HG03108 (cell line): ENCODE results near the gene LAPTM5.

Source experiments
- ATAC-seq: cut with Tn5 transposase; IDR thresholded peaks from one replicate; pipeline ENCODE4 v1.9.1; 2021; ENCODE audit warnings: moderate library complexity; ENCODE audit not compliant: unreplicated experiment

LAPTM5 gene

GRCh38 chr1:30745156-30745833, 12.3 kb downstream of the LAPTM5 start:
- ATAC-seq: no peak

- peak; percentile 33 for ATAC-seq
These were observed 13.4 kb downstream of the LAPTM5 start for GRCh38 chr1:30744060-30744756.

GRCh38 chr1:30743584-30744059, 14.0 kb downstream of the LAPTM5 start:
- no peak for ATAC-seq

- ATAC-seq: no peak
These were observed 14.5 kb downstream of the LAPTM5 start for GRCh38 chr1:30742963-30743559.

- no peak for ATAC-seq
These were observed 15.1 kb downstream of the LAPTM5 start for GRCh38 chr1:30742300-30742962.

- ATAC-seq: no peak
These were observed 16.2 kb downstream of the LAPTM5 start for GRCh38 chr1:30741239-30741894.

- no peak for ATAC-seq
These were observed 17.0 kb downstream of the LAPTM5 start for GRCh38 chr1:30740251-30741238.

GRCh38 chr1:30739601-30740000, 18.0 kb downstream of the LAPTM5 start:
- ATAC-seq: no peak

- no peak for ATAC-seq
These were observed 18.6 kb downstream of the LAPTM5 start for GRCh38 chr1:30738715-30739559.

GRCh38 chr1:30738040-30738714, 19.4 kb downstream of the LAPTM5 start:
- no peak for ATAC-seq

- no peak for ATAC-seq
These were observed 20.1 kb downstream of the LAPTM5 start for GRCh38 chr1:30737357-30738039.

GRCh38 chr1:30735668-30736498, 21.7 kb downstream of the LAPTM5 start:
- ATAC-seq: no peak

- no peak for ATAC-seq
These were observed 22.4 kb downstream of the LAPTM5 start for GRCh38 chr1:30735124-30735523.

- no peak for ATAC-seq
These were observed 23.0 kb downstream of the LAPTM5 start for GRCh38 chr1:30734580-30734979.

- ATAC-seq: no peak
These were observed 23.5 kb downstream of the LAPTM5 start for GRCh38 chr1:30734106-30734505.

GRCh38 chr1:30733493-30733892, 24.1 kb downstream of the LAPTM5 start:
- ATAC-seq: no peak
